ENCODE data around the gene ST6GALNAC5.
"Not testable (repeated sequence)": the region's sequence is repeated elsewhere in the genome, so short reads cannot be mapped to it uniquely, and the experiment has no call there.

The ST6GALNAC5 gene

GRCh38 chr1:76961820-76962207 is 94.5 kb downstream of the ST6GALNAC5 start:
- no peaks in the 10 kb centered on the region for H3K9me3 ChIP-seq (replicated peaks in 1 of 11)
- no peaks in the 10 kb centered on the region for H3K36me3 ChIP-seq
- H3K9ac ChIP-seq = no peak overlapping the region
- H3K27me3 ChIP-seq = no peaks in the 10 kb centered on the region
- no peak overlapping the region for H3K4me2 ChIP-seq
- TF ChIP-seq Cebpa-rat (IDR thresholded peaks at IDR 0.05) = no peak
- no peaks in the 10 kb centered on the region for H3K4me1 ChIP-seq
- no peak overlapping the region for H3K27ac ChIP-seq
- H4K20me1 ChIP-seq = no peaks in the 10 kb centered on the region
- no peak overlapping the region for H3K4me3 ChIP-seq

GRCh38 chr1:76981267-76981666 is 114.0 kb downstream of the ST6GALNAC5 start:
- not testable (repeated sequence) for H3K36me3 ChIP-seq, H4K20me1 ChIP-seq, H3K27ac ChIP-seq, H3K9ac ChIP-seq, H3K4me1 ChIP-seq, H3K4me2 ChIP-seq, H3K27me3 ChIP-seq, H3K4me3 ChIP-seq
- peaks cover 0 to 31% (median 12%) of the 10 kb centered on the region in 11 experiments; a peak in 16 of 22 replicates for H3K9me3 ChIP-seq (replicated peaks in 1 of 11)

GRCh38 chr1:76989976-76990375 is 122.7 kb downstream of the ST6GALNAC5 start:
- no peak for TF ChIP-seq Cebpa-rat (IDR thresholded peaks at IDR 0.05)
- no peak overlapping the region for H3K27ac ChIP-seq
- no peak overlapping the region for H3K4me3 ChIP-seq

GRCh38 chr1:76993036-76993435 is 125.8 kb downstream of the ST6GALNAC5 start:
- Histone ChIP-seq H3K4me2 (no peak overlapping the region), H4K20me1 (no peaks in the 10 kb centered on the region), H3K27me3 (no peaks in the 10 kb centered on the region), H3K4me1 (no peaks in the 10 kb centered on the region), H3K27ac (no peak overlapping the region), H3K4me3 (no peak overlapping the region), H3K9me3 (replicated peaks in 1 of 11) (no peaks in the 10 kb centered on the region), H3K9ac (no peak overlapping the region), H3K36me3 (no peaks in the 10 kb centered on the region)
- peak in 3 of 11 experiments; percentile 14 to 54 (median 23); a peak in 3 of 22 replicates for TF ChIP-seq Cebpa-rat (IDR thresholded peaks at IDR 0.05)

More at GRCh38 chr1:76989976-76990375, 122.7 kb downstream of the ST6GALNAC5 start:
- Histone ChIP-seq H3K27me3 (no peaks in the 10 kb centered on the region), H3K9ac (no peak overlapping the region), H3K36me3 (no peaks in the 10 kb centered on the region), H3K4me1 (no peaks in the 10 kb centered on the region), H3K4me2 (no peak overlapping the region), H4K20me1 (no peaks in the 10 kb centered on the region), H3K9me3 (replicated peaks in 1 of 11) (no peaks in the 10 kb centered on the region)

GRCh38 chr1:76998582-76999223 is 131.4 kb downstream of the ST6GALNAC5 start:
- no peaks in the 10 kb centered on the region for H3K4me1 ChIP-seq
- H3K9ac ChIP-seq = no peak overlapping the region
- H3K4me3 ChIP-seq = no peak overlapping the region
- no peak overlapping the region for H3K27ac ChIP-seq
- no peaks in the 10 kb centered on the region for H3K9me3 ChIP-seq (replicated peaks in 1 of 11)
- no peak for TF ChIP-seq Cebpa-rat (IDR thresholded peaks at IDR 0.05)
- no peaks in the 10 kb centered on the region for H3K27me3 ChIP-seq
- no peak overlapping the region for H3K4me2 ChIP-seq
- H4K20me1 ChIP-seq = no peaks in the 10 kb centered on the region
- H3K36me3 ChIP-seq = no peaks in the 10 kb centered on the region

- Histone ChIP-seq H3K9me3 (replicated peaks in 1 of 11) (no peaks in the 10 kb centered on the region), H3K27ac (no peak overlapping the region), H3K9ac (no peak overlapping the region), H4K20me1 (no peaks in the 10 kb centered on the region), H3K4me3 (no peak overlapping the region), H3K4me2 (no peak overlapping the region), H3K4me1 (no peaks in the 10 kb centered on the region), H3K27me3 (no peaks in the 10 kb centered on the region), H3K36me3 (no peaks in the 10 kb centered on the region)
- TF ChIP-seq Cebpa-rat (IDR thresholded peaks at IDR 0.05) = no peak
These were observed 140.4 kb downstream of the ST6GALNAC5 start for GRCh38 chr1:77007675-77008074.

- H3K4me2 ChIP-seq = no peak overlapping the region
- no peaks in the 10 kb centered on the region for H3K27me3 ChIP-seq
- no peak overlapping the region for H3K4me3 ChIP-seq
- no peaks in the 10 kb centered on the region for H4K20me1 ChIP-seq
- H3K9ac ChIP-seq = no peak overlapping the region
- no peaks in the 10 kb centered on the region for H3K9me3 ChIP-seq (replicated peaks in 1 of 11)
- no peak for TF ChIP-seq Cebpa-rat (IDR thresholded peaks at IDR 0.05)
- no peaks in the 10 kb centered on the region for H3K36me3 ChIP-seq
- H3K4me1 ChIP-seq = no peaks in the 10 kb centered on the region
- no peak overlapping the region for H3K27ac ChIP-seq
These were observed 143.7 kb downstream of the ST6GALNAC5 start for GRCh38 chr1:77010937-77011336.

- Histone ChIP-seq H3K9me3 (replicated peaks in 1 of 11) (no peaks in the 10 kb centered on the region), H3K36me3 (no peaks in the 10 kb centered on the region), H3K27me3 (no peaks in the 10 kb centered on the region), H3K27ac (no peak overlapping the region), H3K4me2 (no peak overlapping the region), H4K20me1 (no peaks in the 10 kb centered on the region), H3K4me1 (no peaks in the 10 kb centered on the region), H3K4me3 (no peak overlapping the region), H3K9ac (no peak overlapping the region)
- no peak for TF ChIP-seq Cebpa-rat (IDR thresholded peaks at IDR 0.05)
These were observed 144.8 kb downstream of the ST6GALNAC5 start for GRCh38 chr1:77012066-77012465.

- no peaks in the 10 kb centered on the region for H4K20me1 ChIP-seq
- H3K9ac ChIP-seq = no peak overlapping the region
- no peak for TF ChIP-seq Cebpa-rat (IDR thresholded peaks at IDR 0.05)
- no peak overlapping the region for H3K4me3 ChIP-seq
- no peak overlapping the region for H3K27ac ChIP-seq
- no peaks in the 10 kb centered on the region for H3K9me3 ChIP-seq (replicated peaks in 1 of 11)
- peaks cover 0 to 16% (median 15%) of the 10 kb centered on the region in 10 experiments; a peak in 16 of 20 replicates for H3K4me1 ChIP-seq
- H3K4me2 ChIP-seq = no peak overlapping the region
- H3K27me3 ChIP-seq = no peaks in the 10 kb centered on the region
- H3K36me3 ChIP-seq = no peaks in the 10 kb centered on the region
These were observed 147.0 kb downstream of the ST6GALNAC5 start for GRCh38 chr1:77014073-77014788.
